Osteocyte (in vitro differentiated cells): ENCODE measurements around the gene RNF113B. TPM values are rescaled to one million over a fixed set of nuclear protein-coding genes. Genes with fewer than 3 reads are reported as not detected.
A peak's percentile ranks its signal among the peaks of the same experiment; 100 is the strongest.

Experiments
- DNase-seq: peaks from one replicate; pipeline ENCODE4 v3.0.0; 2021; ENCODE audit warnings: mixed read lengths; ENCODE audit not compliant: unreplicated experiment; ENCODE audit errors: extremely low spot score
- H3K27ac Mint-ChIP-seq: one replicate; pipeline ENCODE4 v1.8.0; 2021; ENCODE audit warnings: mild to moderate bottlenecking, mixed read lengths; ENCODE audit not compliant: unreplicated experiment
- H3K27me3 Mint-ChIP-seq: one replicate; pipeline ENCODE4 v1.8.0; 2021; ENCODE audit warnings: mixed read lengths; ENCODE audit not compliant: unreplicated experiment
- H3K36me3 Mint-ChIP-seq: one replicate; pipeline ENCODE4 v1.8.0; 2021; ENCODE audit warnings: mixed read lengths; ENCODE audit not compliant: unreplicated experiment
- H3K4me1 Mint-ChIP-seq: one replicate; pipeline ENCODE4 v1.8.0; 2021; ENCODE audit warnings: mixed read lengths; ENCODE audit not compliant: unreplicated experiment
- H3K4me3 Mint-ChIP-seq: one replicate; pipeline ENCODE4 v1.8.0; 2021; ENCODE audit warnings: mild to moderate bottlenecking, moderate library complexity, mixed read lengths; ENCODE audit not compliant: unreplicated experiment
- H3K9me3 Mint-ChIP-seq: one replicate; pipeline ENCODE4 v1.8.0; 2021; ENCODE audit warnings: mixed read lengths; ENCODE audit not compliant: unreplicated experiment
- total RNA-seq: library from RNA; stranded (reverse); gene quantifications from 2 replicates; pipeline ENCODE4 v1.2.1, GENCODE V29; 2021
- TF ChIP-seq, protein P1 (sequence below): fragments of 200-600 bp; sonication (generic); IDR thresholded peaks from 2 replicates; pipeline ENCODE4 v1.5.0; 2021; ENCODE audit warnings: antibody characterized with exemption, mild to moderate bottlenecking, moderate library complexity

Gene RNF113B
- total RNA-seq, 1 donor from 2014 or later, result not detected

DNA sequence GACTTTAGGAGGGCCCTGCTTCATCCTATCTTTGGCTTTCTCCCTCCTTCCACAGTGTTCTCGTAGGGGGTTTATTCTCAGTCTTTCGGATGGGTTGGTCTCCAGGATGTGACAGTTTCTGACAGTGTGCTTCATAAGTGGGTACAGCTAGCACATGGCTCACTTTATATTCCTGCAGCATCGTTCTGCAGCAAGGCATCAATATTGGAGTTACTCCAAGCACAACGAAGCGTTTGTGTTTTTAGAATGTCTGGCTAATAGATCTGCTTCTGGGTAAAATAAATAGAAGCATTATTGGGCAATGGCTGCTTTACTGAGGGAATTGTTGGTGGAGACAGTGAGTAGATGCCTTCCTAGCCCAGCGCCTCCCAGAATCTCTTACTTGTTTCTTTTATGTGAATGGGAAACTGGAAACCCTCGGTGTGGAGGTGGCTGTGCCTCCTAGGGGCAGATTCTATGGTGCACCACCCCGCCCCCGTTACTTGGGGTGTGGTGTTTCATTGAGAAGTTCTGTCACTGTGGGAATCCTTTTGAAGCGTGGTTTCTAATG, 32.2 kb downstream of the RNF113B start:
- H3K36me3 Mint-ChIP-seq, result peaks cover 10% of the 10 kb centered on the region
- H3K27me3 Mint-ChIP-seq, result no peaks in the 10 kb centered on the region
- H3K27ac Mint-ChIP-seq, result peak overlapping the region; percentile 85
- peak overlapping the region; percentile 91 for H3K4me3 Mint-ChIP-seq
- TF ChIP-seq, protein P1, sequence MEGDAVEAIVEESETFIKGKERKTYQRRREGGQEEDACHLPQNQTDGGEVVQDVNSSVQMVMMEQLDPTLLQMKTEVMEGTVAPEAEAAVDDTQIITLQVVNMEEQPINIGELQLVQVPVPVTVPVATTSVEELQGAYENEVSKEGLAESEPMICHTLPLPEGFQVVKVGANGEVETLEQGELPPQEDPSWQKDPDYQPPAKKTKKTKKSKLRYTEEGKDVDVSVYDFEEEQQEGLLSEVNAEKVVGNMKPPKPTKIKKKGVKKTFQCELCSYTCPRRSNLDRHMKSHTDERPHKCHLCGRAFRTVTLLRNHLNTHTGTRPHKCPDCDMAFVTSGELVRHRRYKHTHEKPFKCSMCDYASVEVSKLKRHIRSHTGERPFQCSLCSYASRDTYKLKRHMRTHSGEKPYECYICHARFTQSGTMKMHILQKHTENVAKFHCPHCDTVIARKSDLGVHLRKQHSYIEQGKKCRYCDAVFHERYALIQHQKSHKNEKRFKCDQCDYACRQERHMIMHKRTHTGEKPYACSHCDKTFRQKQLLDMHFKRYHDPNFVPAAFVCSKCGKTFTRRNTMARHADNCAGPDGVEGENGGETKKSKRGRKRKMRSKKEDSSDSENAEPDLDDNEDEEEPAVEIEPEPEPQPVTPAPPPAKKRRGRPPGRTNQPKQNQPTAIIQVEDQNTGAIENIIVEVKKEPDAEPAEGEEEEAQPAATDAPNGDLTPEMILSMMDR, result peak; percentile 47
- H3K4me1 Mint-ChIP-seq, result peaks cover 57% of the 10 kb centered on the region
- H3K9me3 Mint-ChIP-seq, result no peaks in the 10 kb centered on the region
- no peak for DNase-seq

DNA sequence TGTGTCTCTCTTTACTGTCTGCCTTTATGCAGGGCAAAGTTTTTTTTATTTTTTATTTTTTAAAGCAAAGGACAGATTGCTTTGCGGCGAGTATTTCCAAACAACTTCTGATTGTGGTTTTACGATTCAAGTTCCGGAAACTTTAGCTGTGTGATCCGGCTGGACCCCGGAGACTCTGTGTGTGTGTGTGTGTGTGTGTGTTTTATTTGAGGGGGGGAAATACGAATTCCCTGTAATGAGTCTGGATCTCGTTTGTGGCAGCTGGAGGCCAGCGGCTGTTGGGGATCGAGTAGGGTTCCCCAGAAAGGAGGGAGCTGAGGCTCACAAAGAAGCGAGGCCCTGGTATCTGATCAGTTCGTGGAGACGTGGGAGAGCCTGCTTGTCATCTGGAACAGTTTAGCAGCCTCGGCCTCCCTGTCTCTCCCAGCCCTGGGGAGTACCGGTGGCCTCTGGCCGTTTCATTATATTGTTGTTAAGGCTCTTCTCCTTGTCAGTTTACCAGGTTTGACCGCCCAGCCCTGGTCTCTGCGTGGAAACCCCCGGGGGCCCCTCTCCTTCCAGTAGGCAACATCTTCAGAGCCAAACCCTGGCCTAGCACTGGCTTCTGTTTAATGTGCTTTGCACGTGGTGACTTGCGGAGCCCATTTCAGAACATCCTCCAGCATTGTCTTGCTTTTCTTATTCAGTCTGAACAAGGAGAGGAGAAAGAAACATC, 32.9 kb downstream of the RNF113B start:
- Mint-ChIP-seq H3K4me1 (peaks cover 54% of the 10 kb centered on the region), H3K27ac (peak overlapping the region; percentile 85), H3K27me3 (no peaks in the 10 kb centered on the region), H3K9me3 (no peaks in the 10 kb centered on the region), H3K4me3 (peak overlapping the region; percentile 91), H3K36me3 (peaks cover 6% of the 10 kb centered on the region)
- TF ChIP-seq, protein P1, result no peak
- DNase-seq, result no peak

DNA sequence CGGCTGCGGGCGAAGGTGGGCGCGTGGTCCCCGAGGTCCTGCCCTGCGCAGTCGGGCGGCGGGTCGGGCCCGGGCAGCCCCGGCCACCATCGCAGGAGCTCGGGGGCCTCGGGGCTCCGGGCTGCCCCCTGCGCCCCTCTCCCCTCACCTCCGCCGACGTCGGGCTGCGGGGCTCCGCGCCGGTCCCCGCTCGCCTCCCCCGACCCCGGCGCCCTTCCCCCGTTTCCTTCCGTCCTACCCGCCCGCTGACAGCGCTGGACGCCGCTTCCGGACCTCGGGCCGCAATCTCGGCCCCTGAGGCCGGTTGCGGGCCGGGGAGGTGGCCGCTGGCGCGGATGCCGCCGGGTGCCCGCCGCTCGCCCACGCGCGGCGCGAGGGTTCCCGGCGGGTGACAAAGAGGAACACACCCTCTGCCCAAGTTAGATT, 33.5 kb downstream of the RNF113B start:
- no peaks in the 10 kb centered on the region for H3K27me3 Mint-ChIP-seq
- TF ChIP-seq, protein P1, result no peak
- H3K27ac Mint-ChIP-seq, result peak overlapping the region; percentile 85
- no peaks in the 10 kb centered on the region for H3K9me3 Mint-ChIP-seq
- no peak for DNase-seq
- peak overlapping the region; percentile 91 for H3K4me3 Mint-ChIP-seq
- H3K36me3 Mint-ChIP-seq, result peaks cover 4% of the 10 kb centered on the region
- H3K4me1 Mint-ChIP-seq, result peaks cover 49% of the 10 kb centered on the region

DNA sequence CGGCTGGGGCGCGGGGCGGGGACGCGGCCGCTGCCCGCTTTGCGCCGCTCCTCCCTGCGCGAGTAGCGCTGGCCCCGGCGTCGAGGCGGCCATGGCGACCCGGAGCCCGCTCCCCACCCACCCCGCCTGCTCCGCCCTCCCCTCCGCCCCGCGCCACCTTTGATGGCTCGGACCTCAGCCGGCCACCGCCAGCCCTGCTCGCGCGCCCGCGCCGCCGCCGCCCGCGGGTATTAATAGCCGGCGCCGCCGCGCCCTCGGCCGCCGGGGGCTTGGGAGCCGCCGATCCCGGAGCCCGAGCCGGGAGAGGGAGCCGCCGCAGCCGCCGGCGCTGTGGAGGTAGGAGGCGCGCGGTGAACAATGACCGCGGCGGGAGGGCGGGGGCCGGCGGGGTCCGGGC, 33.9 kb downstream of the RNF113B start:
- Mint-ChIP-seq H3K27ac (no peak overlapping the region), H3K36me3 (no peaks in the 10 kb centered on the region), H3K4me3 (no peak overlapping the region), H3K4me1 (peaks cover 44% of the 10 kb centered on the region), H3K9me3 (no peaks in the 10 kb centered on the region), H3K27me3 (no peaks in the 10 kb centered on the region)
- TF ChIP-seq, protein P1, result no peak
- no peak for DNase-seq

DNA sequence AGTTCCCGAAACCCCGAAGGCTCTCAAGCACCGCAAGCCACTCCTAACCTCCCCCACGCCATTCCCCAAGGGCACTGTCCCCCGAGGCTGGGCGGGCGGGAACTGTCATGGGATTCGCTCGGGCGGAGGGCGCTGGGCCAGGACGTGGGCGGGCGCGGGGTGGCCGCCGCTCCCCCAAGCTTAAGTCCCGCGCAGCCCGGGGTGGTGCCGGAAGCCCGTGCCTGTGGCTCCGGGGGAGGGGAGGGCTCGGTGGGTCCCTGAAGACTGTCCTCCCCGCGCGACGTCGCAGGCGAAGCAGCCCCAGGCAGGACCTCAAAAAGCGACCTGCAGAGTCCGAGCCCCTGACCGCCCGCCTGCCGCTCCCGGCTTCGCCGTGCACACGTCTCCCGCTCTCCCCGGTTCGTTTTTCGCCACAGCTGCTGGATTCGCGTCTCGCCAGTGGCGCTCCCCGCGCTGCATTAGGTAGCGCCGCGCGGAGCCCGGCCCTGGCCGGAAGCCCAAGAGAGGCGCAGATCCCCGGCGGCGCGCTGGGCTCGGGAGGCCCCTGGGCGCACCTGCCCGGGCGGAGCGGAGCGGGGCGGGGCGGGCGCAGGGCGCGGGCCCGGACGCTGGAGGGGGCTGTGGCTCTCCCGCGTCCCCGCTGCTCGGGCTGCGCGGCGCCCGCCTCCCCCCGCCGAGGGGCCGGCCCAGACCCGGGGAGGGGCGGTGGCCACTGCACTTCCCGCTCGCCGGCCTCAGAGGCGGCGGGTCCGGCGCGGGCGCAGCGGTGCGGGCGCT, 34.5 kb downstream of the RNF113B start, which contains the start of gene FARP1:
Gene FARP1 (plus strand): TSS at position 715 of the 777 bp plus-strand sequence. CDS start 70,149 bp downstream, outside the sequence.
- DNase-seq, result peak; percentile 93
- Mint-ChIP-seq H3K27me3 (no peaks in the 10 kb centered on the region), H3K4me1 (peaks cover 38% of the 10 kb centered on the region), H3K9me3 (no peaks in the 10 kb centered on the region), H3K27ac (peak within 1 kb of the TSS; percentile 85), H3K36me3 (no peaks in the 10 kb centered on the region), H3K4me3 (peak within 1 kb of the TSS; percentile 91)
- TF ChIP-seq, protein P1, result peak; percentile 61
